Fibroblast of peridontal ligament (primary cell): Measurements from ENCODE around the gene RAPGEF1.
"Not testable (repeated sequence)": the region's sequence is repeated elsewhere in the genome, so short reads cannot be mapped to it uniquely, and the experiment has no call there.

ENCODE experiments used
- DNase-seq: peaks from one replicate; pipeline ENCODE4 v3.0.0-alpha.2; 2010; ENCODE audit errors: extremely low read depth

Gene RAPGEF1

GRCh38 chr9:131557855-131558548 is 181.9 kb downstream of the RAPGEF1 start:
- DNase-seq, result no peak

- DNase-seq, result no peak
These were observed 183.8 kb downstream of the RAPGEF1 start for GRCh38 chr9:131555841-131556673.

- DNase-seq, result no peak
These were observed 185.0 kb downstream of the RAPGEF1 start for GRCh38 chr9:131554843-131555351.

GRCh38 chr9:131554087-131554842 is 185.6 kb downstream of the RAPGEF1 start:
- no peak for DNase-seq

- no peak for DNase-seq
These were observed 187.8 kb downstream of the RAPGEF1 start for GRCh38 chr9:131552030-131552429.

- DNase-seq, result not testable (repeated sequence)
These were observed 189.4 kb downstream of the RAPGEF1 start for GRCh38 chr9:131550465-131550864.

GRCh38 chr9:131549186-131549585 is 190.7 kb downstream of the RAPGEF1 start:
- DNase-seq, result not testable (repeated sequence)

- DNase-seq, result peak; percentile 9
These were observed 193.4 kb downstream of the RAPGEF1 start for GRCh38 chr9:131546336-131547084.

GRCh38 chr9:131545786-131546335 is 194.0 kb downstream of the RAPGEF1 start:
- DNase-seq, result no peak

- no peak for DNase-seq
These were observed 194.7 kb downstream of the RAPGEF1 start, which contains the start of gene PRRT1B for GRCh38 chr9:131545003-131545785. PRRT1B (plus strand) TSS chr9:131545523; CDS start chr9:131545616, 93 bp downstream.

- peak; percentile 5 for DNase-seq
These were observed 196.7 kb downstream of the RAPGEF1 start for GRCh38 chr9:131543141-131543540.

- DNase-seq, result no peak
These were observed 200.5 kb downstream of the RAPGEF1 start for GRCh38 chr9:131539223-131539923.

- no peak for DNase-seq
These were observed 201.9 kb downstream of the RAPGEF1 start for GRCh38 chr9:131537946-131538345.

GRCh38 chr9:131534721-131535237 is 205.1 kb downstream of the RAPGEF1 start:
- no peak for DNase-seq

- peak; percentile 65 for DNase-seq
These were observed 208.7 kb downstream of the RAPGEF1 start, which contains the start of gene UCK1 for GRCh38 chr9:131530920-131531832. UCK1 (minus strand) TSS chr9:131531263; CDS start chr9:131531174, 89 bp downstream.

GRCh38 chr9:131530546-131530919 is 209.3 kb downstream of the RAPGEF1 start:
- DNase-seq, result peak; percentile 12

- DNase-seq, result no peak
These were observed 210.0 kb downstream of the RAPGEF1 start for GRCh38 chr9:131529597-131530545.
